Transverse colon (tissue), 4 donors: ENCODE results near the gene KAT6B.

ENCODE experiments used
- CTCF ChIP-seq, 5 experiments: fragments of 200-600 bp in 3 of 5; fragments of 450-650 bp in 2 of 5; sonication (generic) in 3 of 5; IDR thresholded peaks; 1 replicate in 2 of 5; 2 replicates in 3 of 5; pipeline ENCODE4 v1.5.1; 2016 to 2017; ENCODE audit warnings: antibody characterized with exemption in 5 of 5, inconsistent platforms in 3 of 5, mild to moderate bottlenecking in 2 of 5, moderate library complexity in 1 of 5
- EP300 ChIP-seq: sonication (generic); formaldehyde crosslinking; IDR thresholded peaks from one replicate; pipeline ENCODE4 v1.6.1; 2017; ENCODE audit warnings: antibody characterized with exemption, low read depth
- POLR2A ChIP-seq: fragments of 450-650 bp; IDR thresholded peaks from one replicate; pipeline ENCODE4 v1.6.1; 2016; ENCODE audit warnings: antibody characterized with exemption, mild to moderate bottlenecking, moderate library complexity
- POLR2AphosphoS5 ChIP-seq, 3 donors: sonication (generic); formaldehyde crosslinking; IDR thresholded peaks; one replicate each; pipeline ENCODE4 v1.6.1; 2016; ENCODE audit warnings: antibody characterized with exemption in 3 of 3

- TF ChIP-seq CTCF (IDR thresholded peaks at IDR 0.05) (no peak), EP300 (no peak), POLR2AphosphoS5 (IDR thresholded peaks at IDR 0.05) (no peak), POLR2A (no peak)
These were observed 206.4 kb downstream of the KAT6B start for GRCh38 chr10:75032813-75033212.
